Transverse colon (tissue), 4 donors: Measurements from ENCODE around the gene ERICH6B.

Source experiments
- EP300 ChIP-seq: sonication (generic); formaldehyde crosslinking; IDR thresholded peaks from one replicate; pipeline ENCODE4 v1.6.1; 2017; ENCODE audit warnings: antibody characterized with exemption, low read depth
- POLR2A ChIP-seq: fragments of 450-650 bp; IDR thresholded peaks from one replicate; pipeline ENCODE4 v1.6.1; 2016; ENCODE audit warnings: antibody characterized with exemption, mild to moderate bottlenecking, moderate library complexity
- POLR2AphosphoS5 ChIP-seq, 3 donors: sonication (generic); formaldehyde crosslinking; IDR thresholded peaks; one replicate each; pipeline ENCODE4 v1.6.1; 2016; ENCODE audit warnings: antibody characterized with exemption in 3 of 3
- TF ChIP-seq, protein P1 (sequence below), 5 experiments: fragments of 200-600 bp in 3 of 5; fragments of 450-650 bp in 2 of 5; sonication (generic) in 3 of 5; IDR thresholded peaks; 1 replicate in 2 of 5; 2 replicates in 3 of 5; pipeline ENCODE4 v1.5.1; 2016 to 2017; ENCODE audit warnings: antibody characterized with exemption in 5 of 5, inconsistent platforms in 3 of 5, mild to moderate bottlenecking in 2 of 5, moderate library complexity in 1 of 5

DNA sequence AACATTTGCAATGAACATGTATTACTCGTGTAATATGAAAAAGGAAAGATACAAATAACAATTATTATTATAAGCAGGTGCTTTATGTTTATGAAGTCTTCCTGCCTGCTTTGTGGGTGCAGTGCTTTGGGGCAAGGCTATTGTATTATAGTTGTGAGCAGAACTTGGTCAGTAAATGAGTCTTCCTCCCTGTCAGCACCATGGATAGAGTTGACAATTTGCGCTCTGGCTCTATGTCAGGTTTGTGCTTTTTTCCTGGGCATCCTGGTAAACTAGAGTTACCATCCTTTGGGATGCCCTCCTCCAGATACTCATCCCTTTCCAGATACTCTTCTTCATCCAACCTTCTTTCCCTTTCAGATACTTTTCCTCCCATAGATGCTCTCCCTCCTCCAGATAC, 19.6 kb downstream of the ERICH6B start:
- TF ChIP-seq EP300 (no peak), POLR2AphosphoS5 (IDR thresholded peaks at IDR 0.05) (no peak), POLR2A (no peak)
- TF ChIP-seq, protein P1, sequence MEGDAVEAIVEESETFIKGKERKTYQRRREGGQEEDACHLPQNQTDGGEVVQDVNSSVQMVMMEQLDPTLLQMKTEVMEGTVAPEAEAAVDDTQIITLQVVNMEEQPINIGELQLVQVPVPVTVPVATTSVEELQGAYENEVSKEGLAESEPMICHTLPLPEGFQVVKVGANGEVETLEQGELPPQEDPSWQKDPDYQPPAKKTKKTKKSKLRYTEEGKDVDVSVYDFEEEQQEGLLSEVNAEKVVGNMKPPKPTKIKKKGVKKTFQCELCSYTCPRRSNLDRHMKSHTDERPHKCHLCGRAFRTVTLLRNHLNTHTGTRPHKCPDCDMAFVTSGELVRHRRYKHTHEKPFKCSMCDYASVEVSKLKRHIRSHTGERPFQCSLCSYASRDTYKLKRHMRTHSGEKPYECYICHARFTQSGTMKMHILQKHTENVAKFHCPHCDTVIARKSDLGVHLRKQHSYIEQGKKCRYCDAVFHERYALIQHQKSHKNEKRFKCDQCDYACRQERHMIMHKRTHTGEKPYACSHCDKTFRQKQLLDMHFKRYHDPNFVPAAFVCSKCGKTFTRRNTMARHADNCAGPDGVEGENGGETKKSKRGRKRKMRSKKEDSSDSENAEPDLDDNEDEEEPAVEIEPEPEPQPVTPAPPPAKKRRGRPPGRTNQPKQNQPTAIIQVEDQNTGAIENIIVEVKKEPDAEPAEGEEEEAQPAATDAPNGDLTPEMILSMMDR (IDR thresholded peaks at IDR 0.05): no peak
